Kidney (tissue), 14 donors: ENCODE results near the gene ATP13A1. TPM values are rescaled to one million over a fixed set of nuclear protein-coding genes. Genes with fewer than 3 reads are reported as not detected.
"Not testable (repeated sequence)": the region's sequence is repeated elsewhere in the genome, so short reads cannot be mapped to it uniquely, and the experiment has no call there.

Experiments
- DNase-seq, 5 donors: peaks; one replicate each; pipeline ENCODE4 v3.0.0-alpha.2; 2013 to 2020
- FAIRE-seq: peaks from 2 replicates; lab custom pipeline; 2012; peaks lifted over from hg19 to GRCh38; lab: Jason Lieb, UNC
- H3K27ac ChIP-seq, 2 donors: one replicate each; pipeline ENCODE4 v1.7.0; 2013; ENCODE audit warnings: low read depth in 2 of 2, low read length in 2 of 2, inconsistent platforms in 1 of 2
- H3K27me3 ChIP-seq: one replicate; pipeline ENCODE4 v1.7.1; 2013; ENCODE audit warnings: low read length, inconsistent platforms; ENCODE audit not compliant: control insufficient read depth, insufficient read depth
- H3K36me3 ChIP-seq, 3 donors: one replicate each; pipeline versions ENCODE4 v1.7.0 to v1.7.1; 2013; ENCODE audit warnings: low read length in 3 of 3, control low read depth in 1 of 3, inconsistent platforms in 1 of 3; ENCODE audit not compliant: insufficient read depth in 3 of 3, control insufficient read depth in 2 of 3
- H3K4me1 ChIP-seq, 3 donors: one replicate each; pipeline versions ENCODE4 v1.7.0 to v1.7.1; 2013; ENCODE audit warnings: low read length in 3 of 3, inconsistent platforms in 1 of 3, low read depth in 1 of 3; ENCODE audit not compliant: control insufficient read depth in 2 of 3, insufficient read depth in 2 of 3
- H3K4me3 ChIP-seq, 3 donors: one replicate each; pipeline versions ENCODE4 v1.7.0 to v1.8.1; 2013; ENCODE audit warnings: low read length in 3 of 3, control low read depth in 1 of 3, inconsistent platforms in 1 of 3
- H3K9ac ChIP-seq, 3 donors: one replicate each; pipeline versions ENCODE4 v1.7.0 to v1.7.1; 2013; ENCODE audit warnings: low read length in 3 of 3, control low read depth in 1 of 3, inconsistent platforms in 1 of 3
- H3K9me3 ChIP-seq, 3 donors: one replicate each; pipeline versions ENCODE4 v1.7.0 to v1.7.1; 2013; ENCODE audit warnings: low read length in 3 of 3, control low read depth in 1 of 3, inconsistent platforms in 1 of 3; ENCODE audit not compliant: control insufficient read depth in 2 of 3, insufficient read depth in 1 of 3
- CTCF ChIP-seq: IDR thresholded peaks from 3 replicates; pipeline ENCODE4 v1.5.1; 2012; ENCODE audit warnings: mild to moderate bottlenecking, moderate library complexity, borderline replicate concordance; ENCODE audit not compliant: insufficient read depth; ENCODE audit errors: extremely low read depth
- intact Hi-C: fragments of 100-400 bp; cut with DNase I; formaldehyde crosslinking; loops from one replicate; pipeline ENCODE4 v1.11.1; 2022
- polyA plus RNA-seq: library from polyadenylated mRNA; stranded (reverse); fragments of 350-450 nt; fragmentation: Illumina TruSeq; extraction: RNeasy Lipid Tissue Mini Kit (QIAGEN cat#74804); gene quantifications from one replicate; pipeline ENCODE4 v1.2.3, GENCODE V29; 2014; ENCODE audit warnings: low read depth, low replicate concordance; ENCODE audit not compliant: insufficient read depth
- total RNA-seq: library from RNA; stranded (reverse); fragmentation: NEBNext Ultra II Directional; extraction: Animal tissue kit (Norgen Biotek cat#: 25700); gene quantifications from one replicate; pipeline ENCODE4 v1.2.1, GENCODE V29; 2021
- donor health status: control.
- donor health status: control.
- donor health status: control.
- donor health status: control.
- donor health status: control.
- donor health status: DM: yes; HTN: yes; CAD: no.
- donor health status: Normal renal cell carcinoma (clear cell type).

ATP13A1 gene
- total and polyA plus RNA-seq, 2 donors from 2014 or later, result 30.1 to 78.1 TPM

GRCh38 chr19:19602136-19602712, 61.3 kb downstream of the ATP13A1 start:
- H3K4me1 ChIP-seq, result peaks cover 0 to 2% (median 0%) of the 10 kb centered on the region in 3 donors
- DNase-seq, result no peak
- no peaks in the 10 kb centered on the region for H3K27me3 ChIP-seq
- no peak overlapping the region for H3K9ac ChIP-seq
- no peak overlapping the region for H3K4me3 ChIP-seq
- intact Hi-C loops, result no loop called here
- FAIRE-seq, result no peak
- H3K9me3 ChIP-seq, result no peaks in the 10 kb centered on the region
- H3K36me3 ChIP-seq, result no peaks in the 10 kb centered on the region
- TF ChIP-seq CTCF, result no peak
- no peak overlapping the region for H3K27ac ChIP-seq

GRCh38 chr19:19600793-19601330, 62.6 kb downstream of the ATP13A1 start:
- Histone ChIP-seq H3K27me3 (no peaks in the 10 kb centered on the region), H3K9ac (no peak overlapping the region), H3K4me3 (no peak overlapping the region), H3K27ac (no peak overlapping the region), H3K9me3 (no peaks in the 10 kb centered on the region), H3K36me3 (no peaks in the 10 kb centered on the region), H3K4me1 (peaks cover 0 to 2% (median 0%) of the 10 kb centered on the region in 3 donors)
- intact Hi-C loops, result no loop called here
- TF ChIP-seq CTCF, result no peak
- FAIRE-seq (no peak), DNase-seq (no peak)

- FAIRE-seq, DNase-seq, H3K36me3 ChIP-seq, H3K9me3 ChIP-seq, intact Hi-C loops, H3K9ac ChIP-seq, H3K4me1 ChIP-seq, H3K27ac ChIP-seq, H3K4me3 ChIP-seq, H3K27me3 ChIP-seq: not testable (repeated sequence)
Observed at GRCh38 chr19:19598728-19599451, 64.6 kb downstream of the ATP13A1 start.

- Histone ChIP-seq H3K27ac (no peak overlapping the region), H3K27me3 (no peaks in the 10 kb centered on the region), H3K4me1 (peaks cover 0 to 2% (median 0%) of the 10 kb centered on the region in 3 donors), H3K9me3 (no peaks in the 10 kb centered on the region), H3K4me3 (no peak overlapping the region), H3K36me3 (no peaks in the 10 kb centered on the region), H3K9ac (no peak overlapping the region)
- no peak for DNase-seq
- no peak for TF ChIP-seq CTCF
- no peak for FAIRE-seq
- intact Hi-C loops, result no loop called here
Observed at GRCh38 chr19:19597809-19598306, 65.6 kb downstream of the ATP13A1 start.
